Astrocyte (in vitro differentiated cells and primary cell): ENCODE measurements around the gene MOK. TPM values are rescaled to one million over a fixed set of nuclear protein-coding genes. Genes with fewer than 3 reads are reported as not detected.
"Not testable (repeated sequence)": the region's sequence is repeated elsewhere in the genome, so short reads cannot be mapped to it uniquely, and the experiment has no call there.

Experiments
- DNase-seq: peaks from one replicate; pipeline ENCODE4 v3.0.0-alpha.2; 2010; ENCODE audit warnings: low read depth
- FAIRE-seq: peaks from 2 replicates; lab custom pipeline; 2011; peaks lifted over from hg19 to GRCh38; lab: Jason Lieb, UNC
- H2AFZ ChIP-seq: 2 replicates; pipeline ENCODE4 v1.6.0; 2012; ENCODE audit warnings: low read depth, low read length, inconsistent platforms
- H3K27ac ChIP-seq: 2 replicates; pipeline ENCODE4 v1.5.1; 2011; ENCODE audit warnings: low read depth, low read length, inconsistent platforms
- H3K27me3 ChIP-seq: 2 replicates; pipeline ENCODE4 v1.6.0; 2011; ENCODE audit warnings: low read length, inconsistent platforms; ENCODE audit not compliant: insufficient read depth
- H3K36me3 ChIP-seq: 2 replicates; pipeline ENCODE4 v1.5.1; 2011; ENCODE audit warnings: low read length, inconsistent platforms; ENCODE audit not compliant: insufficient read depth
- H3K4me1 ChIP-seq: 2 replicates; pipeline ENCODE4 v1.5.1; 2011; ENCODE audit warnings: low read length, inconsistent platforms; ENCODE audit not compliant: insufficient read depth
- H3K4me2 ChIP-seq: 2 replicates; pipeline ENCODE4 v1.6.0; 2012; ENCODE audit warnings: low read length, inconsistent platforms
- H3K4me3 ChIP-seq: 2 replicates; pipeline ENCODE4 v1.5.1; 2011; ENCODE audit warnings: low read depth, mild to moderate bottlenecking, low read length, inconsistent platforms; ENCODE audit not compliant: insufficient read depth
- H3K79me2 ChIP-seq: 2 replicates; pipeline ENCODE4 v1.6.0; 2012; ENCODE audit warnings: mild to moderate bottlenecking, low read length, inconsistent platforms; ENCODE audit not compliant: insufficient read depth
- H3K9ac ChIP-seq: 2 replicates; pipeline ENCODE4 v1.6.0; 2012; ENCODE audit warnings: mild to moderate bottlenecking, low read length, inconsistent platforms
- H3K9me3 ChIP-seq: 2 replicates; pipeline ENCODE4 v1.5.1; 2012; ENCODE audit warnings: low read depth, mild to moderate bottlenecking, low read length, inconsistent platforms; ENCODE audit not compliant: insufficient read depth
- H4K20me1 ChIP-seq: 2 replicates; pipeline ENCODE4 v1.6.0; 2012; ENCODE audit warnings: low read length, inconsistent platforms; ENCODE audit not compliant: insufficient read depth
- H3K27ac Mint-ChIP-seq: one replicate; pipeline ENCODE4 v1.8.0; 2021; ENCODE audit warnings: mild to moderate bottlenecking, mixed read lengths; ENCODE audit not compliant: unreplicated experiment
- H3K27me3 Mint-ChIP-seq: one replicate; pipeline ENCODE4 v1.8.0; 2021; ENCODE audit warnings: low read depth, mixed read lengths; ENCODE audit not compliant: unreplicated experiment
- H3K36me3 Mint-ChIP-seq: one replicate; pipeline ENCODE4 v1.8.0; 2021; ENCODE audit warnings: low read depth, mixed read lengths; ENCODE audit not compliant: unreplicated experiment
- H3K4me1 Mint-ChIP-seq: one replicate; pipeline ENCODE4 v1.8.0; 2021; ENCODE audit warnings: low read depth, mixed read lengths; ENCODE audit not compliant: unreplicated experiment
- H3K4me3 Mint-ChIP-seq: one replicate; pipeline ENCODE4 v1.8.0; 2021; ENCODE audit warnings: mild to moderate bottlenecking, moderate library complexity, mixed read lengths; ENCODE audit not compliant: unreplicated experiment
- H3K9me3 Mint-ChIP-seq: one replicate; pipeline ENCODE4 v1.8.0; 2021; ENCODE audit warnings: mild to moderate bottlenecking, mixed read lengths; ENCODE audit not compliant: unreplicated experiment
- EZH2 ChIP-seq: IDR thresholded peaks from 2 replicates; pipeline ENCODE4 v1.6.1; 2012; ENCODE audit warnings: mild to moderate bottlenecking, low read length, inconsistent platforms; ENCODE audit not compliant: insufficient read depth
- total RNA-seq: library from RNA; stranded (reverse); gene quantifications from 2 replicates; pipeline ENCODE4 v1.2.1, GENCODE V29; 2021
- TF ChIP-seq, protein P1 (sequence below): IDR thresholded peaks from 2 replicates; pipeline ENCODE4 v1.5.1; 2011; ENCODE audit warnings: low read depth, mild to moderate bottlenecking, inconsistent platforms, low read length, moderate library complexity; ENCODE audit not compliant: insufficient read depth

MOK gene
- total RNA-seq, 1 donor from 2014 or later, result 9.3 TPM

- H3K79me2 ChIP-seq, result no peaks in the 10 kb centered on the region
- H3K9ac ChIP-seq, result no peak overlapping the region
- FAIRE-seq (no peak), DNase-seq (no peak)
- Mint-ChIP-seq H3K9me3 (no peaks in the 10 kb centered on the region), H3K4me1 (no peaks in the 10 kb centered on the region), H3K27me3 (no peaks in the 10 kb centered on the region), H3K4me3 (no peak overlapping the region), H3K27ac (no peak overlapping the region), H3K36me3 (peaks cover 20% of the 10 kb centered on the region)
- H3K9me3 ChIP-seq, result no peaks in the 10 kb centered on the region
- H3K36me3 ChIP-seq, result peaks cover 25% of the 10 kb centered on the region
- no peak overlapping the region for H2AFZ ChIP-seq
- no peaks in the 10 kb centered on the region for H3K27me3 ChIP-seq
- no peaks in the 10 kb centered on the region for H3K4me1 ChIP-seq
- H3K4me2 ChIP-seq, result no peak overlapping the region
- H3K27ac ChIP-seq, result no peak overlapping the region
- no peaks in the 10 kb centered on the region for H4K20me1 ChIP-seq
- TF ChIP-seq, protein P1, sequence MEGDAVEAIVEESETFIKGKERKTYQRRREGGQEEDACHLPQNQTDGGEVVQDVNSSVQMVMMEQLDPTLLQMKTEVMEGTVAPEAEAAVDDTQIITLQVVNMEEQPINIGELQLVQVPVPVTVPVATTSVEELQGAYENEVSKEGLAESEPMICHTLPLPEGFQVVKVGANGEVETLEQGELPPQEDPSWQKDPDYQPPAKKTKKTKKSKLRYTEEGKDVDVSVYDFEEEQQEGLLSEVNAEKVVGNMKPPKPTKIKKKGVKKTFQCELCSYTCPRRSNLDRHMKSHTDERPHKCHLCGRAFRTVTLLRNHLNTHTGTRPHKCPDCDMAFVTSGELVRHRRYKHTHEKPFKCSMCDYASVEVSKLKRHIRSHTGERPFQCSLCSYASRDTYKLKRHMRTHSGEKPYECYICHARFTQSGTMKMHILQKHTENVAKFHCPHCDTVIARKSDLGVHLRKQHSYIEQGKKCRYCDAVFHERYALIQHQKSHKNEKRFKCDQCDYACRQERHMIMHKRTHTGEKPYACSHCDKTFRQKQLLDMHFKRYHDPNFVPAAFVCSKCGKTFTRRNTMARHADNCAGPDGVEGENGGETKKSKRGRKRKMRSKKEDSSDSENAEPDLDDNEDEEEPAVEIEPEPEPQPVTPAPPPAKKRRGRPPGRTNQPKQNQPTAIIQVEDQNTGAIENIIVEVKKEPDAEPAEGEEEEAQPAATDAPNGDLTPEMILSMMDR, result no peak
- no peak for TF ChIP-seq EZH2
- H3K4me3 ChIP-seq, result no peak overlapping the region
Measured at GRCh38 chr14:102352213-102352612, 47.2 kb upstream of the MOK start.

DNA sequence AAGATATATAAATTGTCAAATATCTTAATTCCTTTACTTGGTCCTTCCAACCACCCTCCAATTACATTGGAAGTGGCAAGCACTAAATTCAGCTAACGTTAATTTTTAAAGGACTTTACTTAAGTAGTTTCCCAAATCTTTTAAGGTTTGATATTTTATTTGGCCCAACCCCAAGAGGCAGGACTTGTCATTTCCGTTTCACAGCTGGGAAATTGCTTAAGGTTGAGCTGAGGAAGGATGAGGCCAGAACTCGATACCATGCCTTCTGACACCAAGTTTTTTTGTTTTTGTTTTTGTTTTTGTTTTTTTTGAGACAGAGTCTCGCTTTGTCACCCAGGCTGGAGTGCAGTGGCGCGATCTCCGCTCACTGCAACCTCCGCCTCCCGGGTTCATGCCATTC, 46.6 kb upstream of the MOK start:
- not testable (repeated sequence) for H3K4me1 Mint-ChIP-seq, H3K4me1 ChIP-seq, H3K9me3 ChIP-seq, H3K79me2 ChIP-seq, H3K4me3 Mint-ChIP-seq, H4K20me1 ChIP-seq, H3K4me3 ChIP-seq, H3K27ac ChIP-seq, DNase-seq, H3K9ac ChIP-seq, H2AFZ ChIP-seq, H3K27me3 ChIP-seq, H3K27ac Mint-ChIP-seq, FAIRE-seq, H3K27me3 Mint-ChIP-seq, H3K9me3 Mint-ChIP-seq, H3K4me2 ChIP-seq
- peaks cover 23% of the 10 kb centered on the region for H3K36me3 ChIP-seq
- H3K36me3 Mint-ChIP-seq, result peaks cover 18% of the 10 kb centered on the region

DNA sequence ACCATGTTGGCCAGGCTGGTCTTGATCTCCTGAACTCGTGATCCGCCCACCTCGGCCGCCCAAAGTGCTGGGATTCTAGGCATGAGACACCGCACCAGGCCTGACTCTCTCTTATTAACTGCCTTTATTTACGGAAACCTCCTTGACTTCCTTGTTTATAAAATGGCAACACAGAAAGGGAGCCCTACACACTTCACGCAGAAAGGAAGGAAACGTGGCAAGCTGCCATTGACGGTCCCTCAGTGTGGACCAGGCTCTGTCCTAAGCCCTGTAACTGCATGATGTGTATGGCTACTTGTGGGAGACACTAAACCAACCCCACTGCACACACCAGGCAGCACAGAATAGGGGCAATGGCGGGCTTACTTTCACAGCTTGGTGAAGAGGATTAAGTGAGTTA, 46.1 kb upstream of the MOK start:
- peaks cover 20% of the 10 kb centered on the region for H3K36me3 ChIP-seq
- H3K4me1 Mint-ChIP-seq, result no peaks in the 10 kb centered on the region
- no peaks in the 10 kb centered on the region for H3K9me3 ChIP-seq
- TF ChIP-seq EZH2, result no peak
- TF ChIP-seq, protein P1, result no peak
- H3K79me2 ChIP-seq, result no peaks in the 10 kb centered on the region
- no peak overlapping the region for H3K9ac ChIP-seq
- H3K27ac Mint-ChIP-seq, result peak overlapping the region; percentile 41
- H2AFZ ChIP-seq, result no peak overlapping the region
- no peak overlapping the region for H3K4me2 ChIP-seq
- H3K9me3 Mint-ChIP-seq, result no peaks in the 10 kb centered on the region
- H3K4me3 Mint-ChIP-seq, result no peak overlapping the region
- H3K36me3 Mint-ChIP-seq, result peaks cover 18% of the 10 kb centered on the region
- no peaks in the 10 kb centered on the region for H3K4me1 ChIP-seq
- H3K27me3 Mint-ChIP-seq, result no peaks in the 10 kb centered on the region
- H3K4me3 ChIP-seq, result no peak overlapping the region
- FAIRE-seq (no peak), DNase-seq (no peak)
- H3K27me3 ChIP-seq, result no peaks in the 10 kb centered on the region
- H3K27ac ChIP-seq, result no peak overlapping the region
- no peaks in the 10 kb centered on the region for H4K20me1 ChIP-seq
